Activated naive CD4-positive, alpha-beta T cell (primary cell): ENCODE results near the gene CEP55.
"Not testable (repeated sequence)": the region's sequence is repeated elsewhere in the genome, so short reads cannot be mapped to it uniquely, and the experiment has no call there.

ENCODE experiments used
- DNase-seq, 4 experiments: peaks; one replicate each; lab custom pipeline; 2025; lab: John Stamatoyannopoulos, UW

CEP55 gene

GRCh38 chr10:93496322-93497041 is at the start of gene CEP55:
TSS of gene CEP55 (plus strand) at chr10:93496612. CDS start at chr10:93500052, 3,440 bp downstream.
- DNase-seq = peak; percentile 78 to 94 (median 89)

- DNase-seq = no peak
Measured at GRCh38 chr10:93447019-93447418, 49.4 kb upstream of the CEP55 start.

GRCh38 chr10:93447970-93448369 is 48.4 kb upstream of the CEP55 start:
- DNase-seq = no peak

GRCh38 chr10:93451244-93451947 is 45.0 kb upstream of the CEP55 start:
- DNase-seq = no peak

GRCh38 chr10:93452143-93452542 is 44.3 kb upstream of the CEP55 start:
- DNase-seq = no peak

GRCh38 chr10:93454146-93454545 is 42.3 kb upstream of the CEP55 start:
- DNase-seq = no peak

- DNase-seq = no peak
Measured at GRCh38 chr10:93454736-93455135, 41.7 kb upstream of the CEP55 start.

- no peak for DNase-seq
Measured at GRCh38 chr10:93456480-93456879, 39.9 kb upstream of the CEP55 start.

- no peak for DNase-seq
Measured at GRCh38 chr10:93457511-93457910, 38.9 kb upstream of the CEP55 start.

GRCh38 chr10:93458821-93459257 is 37.6 kb upstream of the CEP55 start:
- DNase-seq = no peak

GRCh38 chr10:93459466-93459865 is 36.9 kb upstream of the CEP55 start:
- no peak for DNase-seq

GRCh38 chr10:93461109-93461806 is 35.2 kb upstream of the CEP55 start:
- DNase-seq = no peak

- DNase-seq = no peak
Measured at GRCh38 chr10:93461807-93462178, 34.6 kb upstream of the CEP55 start.

GRCh38 chr10:93462371-93462770 is 34.0 kb upstream of the CEP55 start:
- DNase-seq = no peak

GRCh38 chr10:93462881-93463280 is 33.5 kb upstream of the CEP55 start:
- DNase-seq = no peak

GRCh38 chr10:93463723-93464476 is 32.5 kb upstream of the CEP55 start:
- no peak for DNase-seq

- no peak for DNase-seq
Measured at GRCh38 chr10:93464776-93465388, 31.5 kb upstream of the CEP55 start.

GRCh38 chr10:93465806-93466675 is 30.4 kb upstream of the CEP55 start:
- DNase-seq = no peak

GRCh38 chr10:93467635-93468034 is 28.8 kb upstream of the CEP55 start:
- not testable (repeated sequence) for DNase-seq

- DNase-seq = no peak
Measured at GRCh38 chr10:93468461-93469213, 27.8 kb upstream of the CEP55 start.
